DMS153 treated with DMSO at 0.1 percent for 48 hours (cell line): ENCODE measurements around the gene TOR1B.
"Not testable (repeated sequence)": the region's sequence is repeated elsewhere in the genome, so short reads cannot be mapped to it uniquely, and the experiment has no call there.

ENCODE experiments used
- DNase-seq: peaks from one replicate; lab custom pipeline; 2025; ENCODE audit not compliant: unreplicated experiment; lab: John Stamatoyannopoulos, UW

TOR1B gene

GRCh38 chr9:129776566-129776937 lies 26.4 kb upstream of the TOR1B start:
- DNase-seq = no peak

GRCh38 chr9:129776938-129777768 lies 25.8 kb upstream of the TOR1B start:
- DNase-seq = peak; percentile 46

- no peak for DNase-seq
Measured at GRCh38 chr9:129777769-129778130, 25.2 kb upstream of the TOR1B start.

- no peak for DNase-seq
Measured at GRCh38 chr9:129778469-129778868, 24.5 kb upstream of the TOR1B start.

- DNase-seq = no peak
Measured at GRCh38 chr9:129779560-129780190, 23.3 kb upstream of the TOR1B start.

GRCh38 chr9:129781131-129781530 lies 21.9 kb upstream of the TOR1B start:
- DNase-seq = no peak

GRCh38 chr9:129781981-129782380 lies 21.0 kb upstream of the TOR1B start:
- no peak for DNase-seq

GRCh38 chr9:129783516-129784361 lies 19.2 kb upstream of the TOR1B start:
- DNase-seq = peak; percentile 23

- not testable (repeated sequence) for DNase-seq
Measured at GRCh38 chr9:129784970-129785369, 18.0 kb upstream of the TOR1B start.

GRCh38 chr9:129785866-129786265 lies 17.1 kb upstream of the TOR1B start:
- DNase-seq = no peak

- DNase-seq = no peak
Measured at GRCh38 chr9:129786481-129786880, 16.5 kb upstream of the TOR1B start.

GRCh38 chr9:129794549-129794948 lies 8.4 kb upstream of the TOR1B start:
- no peak for DNase-seq

GRCh38 chr9:129796029-129796428 lies 7.0 kb upstream of the TOR1B start:
- DNase-seq = not testable (repeated sequence)

GRCh38 chr9:129798973-129799372 lies 4.0 kb upstream of the TOR1B start:
- DNase-seq = no peak

- DNase-seq = no peak
Measured at GRCh38 chr9:129801504-129801903, 1.5 kb upstream of the TOR1B start.

GRCh38 chr9:129803676-129804060 lies 684 bp downstream of the TOR1B start:
- no peak for DNase-seq

- no peak for DNase-seq
Measured at GRCh38 chr9:129806061-129806460, 3.1 kb downstream of the TOR1B start.

GRCh38 chr9:129809346-129809745 lies 6.4 kb downstream of the TOR1B start:
- no peak for DNase-seq

GRCh38 chr9:129810116-129810515 lies 7.1 kb downstream of the TOR1B start:
- DNase-seq = no peak

- DNase-seq = no peak
Measured at GRCh38 chr9:129810788-129811187, 7.8 kb downstream of the TOR1B start.

GRCh38 chr9:129811967-129812363 lies 9.0 kb downstream of the TOR1B start:
- no peak for DNase-seq

- DNase-seq = no peak
Measured at GRCh38 chr9:129812385-129812784, 9.4 kb downstream of the TOR1B start.
